GM12878 (cell line): ENCODE measurements around the gene ANTKMT.

Experiments used
- CTCF ChIP-seq, 3 experiments: IDR thresholded peaks in 2 of 3; conservative IDR thresholded peaks in 1 of 3; 2 replicates each; pipeline ENCODE4 v1.5.1; 2011; ENCODE audit warnings: low read depth in 3 of 3, low read length in 3 of 3, mild to moderate bottlenecking in 3 of 3, control low read depth in 2 of 3, moderate library complexity in 2 of 3, inconsistent platforms in 1 of 3, mixed read lengths in 1 of 3; ENCODE audit not compliant: control insufficient read depth in 2 of 3, insufficient read depth in 1 of 3; ENCODE audit errors: extremely low read depth in 1 of 3
- ZBTB33 ChIP-seq: fragments of 450-650 bp; IDR thresholded peaks from 2 replicates; pipeline ENCODE4 v1.6.1; 2017; ENCODE audit warnings: mild to moderate bottlenecking

GRCh38 chr16:676913-677312, 44.0 kb upstream of the ANTKMT start:
- TF ChIP-seq CTCF (IDR thresholded peaks at IDR 0.05 in 2 of 3, conservative IDR thresholded peaks at IDR 0.05 in 1 of 3; ENCODE audit: control insufficient read depth in 2 of 3, extremely low read depth in 1 of 3, insufficient read depth in 1 of 3, low read depth in 3 of 3, low read length in 3 of 3): no peak
- no peak for TF ChIP-seq ZBTB33
